GM21576 (cell line): ENCODE measurements around the gene CTDSPL.
"Not testable (repeated sequence)": the region's sequence is repeated elsewhere in the genome, so short reads cannot be mapped to it uniquely, and the experiment has no call there.

ENCODE experiments used
- ATAC-seq: cut with Tn5 transposase; IDR thresholded peaks from one replicate; pipeline ENCODE4 v1.9.1; 2021; ENCODE audit warnings: mild to moderate bottlenecking, moderate library complexity; ENCODE audit not compliant: unreplicated experiment

The CTDSPL gene

GRCh38 chr3:37984051-37984450, 122.4 kb downstream of the CTDSPL start:
- ATAC-seq = no peak

DNA sequence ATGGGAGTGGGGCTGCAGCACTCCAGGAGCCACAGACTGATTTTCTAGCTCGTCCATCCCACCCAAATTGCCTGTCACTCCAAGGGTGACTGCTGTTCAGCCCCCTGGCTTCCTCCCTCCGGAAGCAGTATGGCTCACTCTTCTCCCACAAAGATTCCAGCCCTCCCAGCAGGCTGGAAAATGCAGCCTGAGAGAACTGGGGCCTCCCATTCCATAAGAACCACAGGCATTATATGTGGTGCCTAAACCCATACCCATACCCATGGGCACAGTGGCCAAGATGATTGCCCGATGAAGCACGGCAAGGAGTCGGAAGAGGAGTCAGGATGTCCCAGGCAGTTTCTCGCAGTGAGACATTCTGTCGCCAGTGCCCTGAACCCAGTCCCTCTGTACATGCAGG, 122.9 kb downstream of the CTDSPL start:
- no peak for ATAC-seq

DNA sequence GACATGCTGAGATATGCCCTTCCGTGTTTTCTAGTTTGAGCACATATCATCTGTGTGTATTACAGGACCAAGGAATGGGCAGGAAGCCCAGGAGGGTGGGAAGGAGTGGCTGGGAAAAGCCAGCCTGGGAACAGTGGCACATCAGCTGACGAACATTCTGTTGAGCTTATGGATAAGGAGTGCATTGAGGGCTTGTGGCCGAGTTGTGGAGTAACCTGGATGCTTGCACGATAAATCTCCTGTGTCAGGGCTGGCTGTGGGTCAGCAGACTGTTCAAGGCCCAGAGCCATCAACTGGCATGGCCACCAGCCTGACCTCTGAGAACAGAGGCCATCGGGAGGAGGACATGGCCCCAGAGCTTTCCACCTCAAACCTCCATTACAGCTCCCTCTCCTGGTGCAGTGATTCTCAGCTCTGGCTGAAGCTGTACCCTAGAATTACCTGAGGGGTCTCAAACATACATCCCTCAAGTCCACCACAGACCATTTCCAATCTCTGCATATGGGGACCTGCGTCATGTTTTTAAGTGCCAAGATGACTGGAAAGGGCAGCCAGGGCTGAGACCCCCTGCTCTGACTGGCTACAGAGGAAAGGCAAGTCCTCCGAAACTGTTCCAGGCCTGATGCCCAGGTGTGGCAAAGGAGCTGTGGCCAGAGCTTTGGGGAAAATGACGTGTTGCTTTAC, 124.1 kb downstream of the CTDSPL start:
- no peak for ATAC-seq

DNA sequence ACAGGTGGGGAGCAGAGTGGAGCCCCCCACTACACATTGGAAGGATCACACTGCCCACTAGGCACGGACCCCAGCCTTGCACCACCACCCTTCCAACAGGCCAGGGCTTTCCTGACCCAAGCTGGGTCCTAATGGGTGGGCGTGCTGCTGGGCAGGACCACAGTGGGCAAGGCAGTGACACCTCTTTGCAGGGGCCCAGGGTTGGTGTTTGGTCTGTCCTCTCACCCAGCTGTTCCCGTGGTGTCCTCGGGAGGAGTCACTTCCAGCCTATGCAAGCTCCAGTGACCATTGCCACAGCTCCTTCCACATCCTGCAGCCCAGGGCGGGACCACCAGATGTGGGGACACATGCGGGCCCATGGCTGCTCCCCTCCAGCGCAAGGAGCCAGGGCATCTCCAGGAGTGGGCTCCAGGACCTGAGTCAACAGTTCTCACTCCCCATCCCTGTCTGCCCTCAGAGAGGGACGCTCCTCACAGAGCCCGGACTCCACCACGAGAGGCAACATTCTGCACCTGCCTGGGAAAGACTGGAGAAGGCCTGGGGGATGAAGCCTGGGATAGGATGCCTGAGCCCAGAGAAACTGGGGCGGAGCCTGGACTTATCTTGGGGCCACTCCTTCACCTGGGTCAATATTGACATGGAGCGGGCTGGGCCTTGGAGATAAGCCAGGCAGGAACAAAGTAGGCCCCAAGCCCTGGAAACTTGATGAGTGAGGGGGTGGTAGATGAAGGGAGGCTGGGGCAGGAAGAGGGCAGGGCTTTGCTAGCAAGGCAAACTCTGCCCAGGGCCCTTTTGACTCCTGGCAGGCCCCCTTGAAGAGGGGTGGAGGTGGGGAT, 125.0 kb downstream of the CTDSPL start:
- ATAC-seq = no peak

- ATAC-seq = no peak
Measured at GRCh38 chr3:37987315-37987697, 125.6 kb downstream of the CTDSPL start.

DNA sequence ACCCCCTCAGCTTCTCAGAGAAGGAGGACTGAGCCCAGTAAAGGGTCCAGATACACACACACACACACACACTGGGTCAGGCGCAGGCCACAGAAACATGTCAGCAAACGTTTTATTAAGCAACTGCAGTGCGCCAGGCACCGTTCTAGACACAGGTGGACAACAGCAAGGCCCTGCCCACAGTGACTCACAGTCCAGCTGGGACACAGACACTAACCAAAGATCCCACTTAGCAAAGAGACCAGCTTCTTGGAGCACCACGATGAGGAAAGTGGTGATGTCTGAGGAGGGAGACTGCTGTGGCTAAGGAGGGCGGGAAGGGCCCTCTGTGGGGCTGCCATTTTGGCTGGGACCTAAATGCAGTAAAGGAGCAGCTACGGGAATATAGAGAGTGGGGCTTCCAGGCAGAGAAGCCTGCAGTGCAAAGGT, 126.1 kb downstream of the CTDSPL start:
- ATAC-seq = no peak

GRCh38 chr3:37988376-37988775, 126.7 kb downstream of the CTDSPL start:
- ATAC-seq = not testable (repeated sequence)

GRCh38 chr3:37988931-37989525, 127.3 kb downstream of the CTDSPL start:
- no peak for ATAC-seq

- no peak for ATAC-seq
Measured at GRCh38 chr3:37989821-37990480, 128.3 kb downstream of the CTDSPL start.

DNA sequence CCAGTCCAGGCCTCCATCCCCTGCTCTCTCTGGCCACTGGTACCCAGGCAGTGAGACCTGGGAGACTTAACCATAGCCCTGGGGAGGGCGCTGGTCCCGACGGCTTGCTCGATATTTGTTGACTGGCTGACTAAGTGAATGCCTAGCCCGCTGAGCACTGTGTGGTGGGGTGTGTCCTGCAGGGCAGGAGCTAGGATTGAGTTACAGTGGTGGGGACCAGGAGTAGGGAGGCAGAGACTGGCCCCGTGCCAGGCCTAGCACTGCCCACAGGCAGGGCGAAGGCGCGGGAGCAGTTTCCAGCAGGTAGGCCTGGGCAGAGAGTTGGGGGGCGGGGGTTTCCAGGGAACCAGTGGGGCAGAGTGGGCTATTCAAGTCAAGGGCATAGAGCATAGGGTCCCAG, 128.8 kb downstream of the CTDSPL start, which contains the start of gene VILL:
Gene VILL, plus strand, starts transcription at position 260 of the 400 bp plus-strand sequence. CDS start 2,887 bp downstream, outside the sequence.
- no peak for ATAC-seq

GRCh38 chr3:37991109-37991508, 129.4 kb downstream of the CTDSPL start:
- no peak for ATAC-seq

- ATAC-seq = no peak
Measured at GRCh38 chr3:37991823-37992222, 130.1 kb downstream of the CTDSPL start.

DNA sequence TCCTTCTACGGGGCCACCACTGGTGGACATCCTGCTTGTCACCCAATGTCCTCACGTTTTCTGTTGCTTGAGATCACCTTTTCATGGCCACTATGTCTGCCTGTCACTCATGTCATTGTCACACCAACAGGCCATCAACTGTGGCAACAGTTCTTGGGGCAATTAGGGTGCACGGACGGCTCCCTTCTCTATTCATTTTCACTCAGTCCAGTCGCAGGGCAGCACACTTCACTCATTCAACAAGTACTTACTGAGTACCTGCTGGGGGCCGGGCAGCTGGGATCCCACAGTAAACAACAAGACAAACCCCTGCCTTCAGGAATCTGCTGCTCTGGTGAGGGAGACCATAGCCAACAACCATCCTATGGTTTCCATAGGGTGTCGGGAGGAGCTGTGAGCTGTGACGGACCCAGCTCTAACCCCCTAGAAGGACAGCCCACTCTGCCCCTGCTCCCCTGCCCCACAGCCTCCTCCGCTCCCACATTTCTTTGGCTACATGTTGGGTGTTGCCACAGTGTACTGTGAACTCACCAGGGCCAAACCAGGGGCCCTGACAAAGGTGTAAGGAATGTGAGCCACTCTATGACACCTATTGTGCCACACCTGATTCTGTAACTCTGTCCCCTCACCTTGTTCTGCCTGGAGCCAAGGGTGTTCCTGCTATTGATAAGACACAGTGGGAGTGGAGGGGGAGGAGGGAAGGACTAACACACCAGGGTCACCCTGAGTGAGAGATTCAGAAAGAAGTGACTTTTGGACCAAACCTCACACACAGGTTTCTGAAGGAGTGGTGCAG, 130.8 kb downstream of the CTDSPL start:
- ATAC-seq = no peak

DNA sequence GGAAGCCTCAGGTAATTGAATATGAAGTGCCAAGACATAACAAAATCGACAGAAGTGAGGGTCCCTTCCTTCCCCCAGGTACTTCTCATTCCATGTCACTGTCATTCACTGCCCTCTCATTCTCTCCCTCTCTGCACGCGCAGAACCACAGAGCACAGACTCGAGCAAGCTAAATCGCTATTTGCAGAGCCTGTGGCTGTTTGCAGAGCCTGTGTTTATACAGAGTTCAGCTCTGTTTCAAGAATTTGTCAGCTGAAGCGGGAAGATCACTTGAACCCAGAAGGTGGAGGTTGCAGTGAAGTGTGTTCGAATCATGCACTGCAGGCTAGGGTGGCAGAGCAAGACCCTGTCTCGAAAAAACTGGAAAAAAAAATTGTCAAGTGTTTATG, 131.4 kb downstream of the CTDSPL start:
- ATAC-seq = no peak

DNA sequence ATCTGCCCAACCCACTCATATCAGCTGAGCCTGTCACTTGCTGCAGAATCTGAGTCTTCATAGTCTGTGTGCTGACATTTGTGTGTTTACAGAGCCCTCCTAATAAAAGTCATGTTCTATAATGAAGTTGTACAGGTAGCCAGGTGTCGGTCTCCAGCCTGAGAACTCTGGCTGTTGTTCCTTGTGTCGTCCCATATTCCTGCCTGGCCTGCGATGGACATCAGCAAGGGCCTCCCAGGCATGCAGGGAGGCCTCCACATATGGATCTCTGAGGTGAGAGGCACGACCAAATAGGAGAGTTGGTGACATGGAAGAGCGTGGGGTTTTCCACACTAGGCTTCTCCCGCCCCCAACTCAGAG, 131.8 kb downstream of the CTDSPL start:
- no peak for ATAC-seq

GRCh38 chr3:37993820-37994638, 132.3 kb downstream of the CTDSPL start:
- ATAC-seq = peak; percentile 53

- no peak for ATAC-seq
Measured at GRCh38 chr3:37994639-37994972, 132.9 kb downstream of the CTDSPL start.

DNA sequence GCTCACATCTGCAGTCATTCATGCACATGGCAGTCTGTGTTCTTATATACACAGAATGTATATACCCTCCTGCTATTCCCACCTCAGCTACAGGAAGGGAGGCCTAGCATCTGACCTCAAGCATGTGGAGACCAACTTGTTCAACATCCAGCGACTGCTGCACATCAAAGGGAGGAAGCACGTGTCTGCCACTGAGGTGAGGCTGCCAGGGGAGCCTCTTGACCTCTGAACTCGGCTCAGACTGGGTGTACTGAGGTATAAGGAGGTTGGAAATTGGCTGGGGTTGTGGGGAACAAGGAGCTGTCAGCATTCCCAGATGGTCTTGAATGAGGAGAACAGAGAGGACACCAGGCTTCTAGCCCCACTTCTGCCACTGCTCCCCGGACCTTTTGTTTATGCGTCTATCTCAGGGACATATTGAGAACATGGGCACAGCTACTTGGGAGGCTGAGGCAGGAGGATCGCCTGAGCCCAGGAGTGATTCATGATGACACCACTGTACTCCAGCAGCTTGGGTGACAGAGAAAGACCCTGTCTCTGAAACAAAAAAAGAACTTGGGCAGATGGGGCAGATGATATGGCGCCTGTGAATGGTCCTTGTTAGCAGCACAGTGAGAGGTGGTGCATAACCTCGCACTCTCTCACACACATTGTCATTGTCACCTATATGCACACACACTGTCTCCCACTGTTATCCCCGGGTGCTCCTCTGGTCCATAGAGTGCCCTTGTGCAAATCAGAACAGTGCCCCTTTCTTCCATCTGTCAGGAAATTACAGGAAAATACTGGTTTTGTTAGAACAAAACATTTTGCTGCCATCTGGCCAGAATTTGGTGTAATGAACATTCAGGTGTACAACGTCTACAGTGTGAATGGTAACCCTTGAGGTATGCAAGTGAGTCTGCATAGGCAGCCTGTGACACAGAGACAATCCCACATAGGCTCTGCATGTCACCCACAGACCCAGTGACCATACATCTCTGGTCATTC, 134.3 kb downstream of the CTDSPL start:
- ATAC-seq = no peak
